ENCODE measurements around the gene ZNF366. TPM values are rescaled to one million over a fixed set of nuclear protein-coding genes. Genes with fewer than 3 reads are reported as not detected.
A peak's percentile ranks its signal among the peaks of the same experiment; 100 is the strongest.

The ZNF366 gene
- total RNA-seq, 1 donor from 2014 or later, result 8.1 TPM

- Histone ChIP-seq H3K9me3 (replicated peaks) (no peaks in the 10 kb centered on the region), H3K27ac (replicated peaks) (no peak overlapping the region), H3K27me3 (ENCODE audit: low read depth) (no peaks in the 10 kb centered on the region), H3K36me3 (no peaks in the 10 kb centered on the region), H3K4me1 (peaks cover 35% of the 10 kb centered on the region), H3K4me3 (no peak overlapping the region)
- intact Hi-C loops (cut with micrococcal nuclease), result no loop called here
- DNase-seq, result no peak
- peak; percentile 55 for TF ChIP-seq CTCF (IDR thresholded peaks at IDR 0.05; ENCODE audit: borderline replicate concordance)
Measured at GRCh38 chr5:72394688-72395087, 112.5 kb downstream of the ZNF366 start.

GRCh38 chr5:72393052-72393451, 114.2 kb downstream of the ZNF366 start:
- peak overlapping the region; percentile 85 for H3K27ac ChIP-seq (replicated peaks)
- H3K4me1 ChIP-seq, result peaks cover 42% of the 10 kb centered on the region
- no peaks in the 10 kb centered on the region for H3K9me3 ChIP-seq (replicated peaks)
- H3K4me3 ChIP-seq, result no peak overlapping the region
- no peak for TF ChIP-seq CTCF (IDR thresholded peaks at IDR 0.05; ENCODE audit: borderline replicate concordance)
- DNase-seq, result no peak
- no peaks in the 10 kb centered on the region for H3K36me3 ChIP-seq
- intact Hi-C loops (cut with micrococcal nuclease), result no loop called here
- no peaks in the 10 kb centered on the region for H3K27me3 ChIP-seq (ENCODE audit: low read depth)

Other genes starting within 250 kb of the ZNF366 start
- gene MRPS27, start 187.2 kb downstream of the ZNF366 start, total RNA-seq, result 72.0 TPM
- 18.2 TPM for gene PTCD2, start 187.0 kb downstream of the ZNF366 start, total RNA-seq

All from left ventricle myocardium inferior (tissue), 1 donor.